ENCODE measurements around the gene ANXA11. TPM values are rescaled to one million over a fixed set of nuclear protein-coding genes. Genes with fewer than 3 reads are reported as not detected.
A peak's percentile ranks its signal among the peaks of the same experiment; 100 is the strongest.
"Not testable (repeated sequence)": the region's sequence is repeated elsewhere in the genome, so short reads cannot be mapped to it uniquely, and the experiment has no call there.

ANXA11 gene
- total RNA-seq, 1 donor from 2014 or later: 122 TPM

- peaks cover 3% of the 10 kb centered on the region for H4K20me1 ChIP-seq (ENCODE audit: insufficient read depth, low read length)
- H3K4me1 ChIP-seq (ENCODE audit: insufficient read depth, low read length): peaks cover 8% of the 10 kb centered on the region
- no peak overlapping the region for H3K27ac Mint-ChIP-seq (ENCODE audit: unreplicated experiment)
- no peak overlapping the region for H3K27ac ChIP-seq (ENCODE audit: low read depth, low read length)
- no peak overlapping the region for H3K4me3 ChIP-seq (ENCODE audit: insufficient read depth, low read depth, low read length)
- H3K4me1 Mint-ChIP-seq (ENCODE audit: low read depth, unreplicated experiment): peaks cover 8% of the 10 kb centered on the region
- no peak overlapping the region for H3K4me3 Mint-ChIP-seq (ENCODE audit: unreplicated experiment)
- H3K9me3 ChIP-seq (ENCODE audit: insufficient read depth, low read depth, low read length): no peaks in the 10 kb centered on the region
- no peak for FAIRE-seq
- peaks cover 10% of the 10 kb centered on the region for H3K36me3 Mint-ChIP-seq (ENCODE audit: low read depth, unreplicated experiment)
- H3K79me2 ChIP-seq (ENCODE audit: insufficient read depth, low read length): no peaks in the 10 kb centered on the region
- no peak for DNase-seq (ENCODE audit: low read depth)
- no peaks in the 10 kb centered on the region for H3K27me3 ChIP-seq (ENCODE audit: insufficient read depth, low read length)
- peaks cover 2% of the 10 kb centered on the region for H3K36me3 ChIP-seq (ENCODE audit: insufficient read depth, low read length)
- H3K4me2 ChIP-seq (ENCODE audit: low read length): no peak overlapping the region
- H2AFZ ChIP-seq (ENCODE audit: low read depth, low read length): no peak overlapping the region
- H3K9me3 Mint-ChIP-seq (ENCODE audit: unreplicated experiment): no peaks in the 10 kb centered on the region
- TF ChIP-seq CTCF (IDR thresholded peaks at IDR 0.05; ENCODE audit: insufficient read depth, low read depth, low read length) (no peak), EZH2 (IDR thresholded peaks at IDR 0.05; ENCODE audit: insufficient read depth, low read length) (no peak)
- H3K27me3 Mint-ChIP-seq (ENCODE audit: low read depth, unreplicated experiment): no peaks in the 10 kb centered on the region
- no peak overlapping the region for H3K9ac ChIP-seq (ENCODE audit: low read length)
Measured at GRCh38 chr10:80148166-80148805, 57.1 kb downstream of the ANXA11 start.

DNA sequence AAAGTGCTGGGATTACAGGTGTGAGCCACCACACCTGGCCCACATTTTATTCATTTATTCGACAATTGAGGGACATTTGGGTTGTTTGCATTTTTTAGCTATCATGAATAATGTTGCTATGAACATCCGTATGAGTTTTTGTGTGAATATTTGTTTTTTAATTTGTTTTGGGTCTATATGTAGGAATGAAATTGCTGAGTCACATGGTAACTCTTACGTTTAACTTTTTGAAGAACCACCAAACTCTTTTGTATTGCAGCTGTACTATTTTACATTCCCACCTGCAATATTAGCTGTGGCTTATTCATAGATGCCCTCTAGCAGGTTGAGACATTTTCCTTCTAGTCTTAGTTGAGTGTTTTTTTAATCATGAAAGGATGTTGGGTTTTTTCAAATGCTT is 58.4 kb downstream of the ANXA11 start:
- TF ChIP-seq CTCF (IDR thresholded peaks at IDR 0.05; ENCODE audit: insufficient read depth, low read depth, low read length) (no peak), EZH2 (IDR thresholded peaks at IDR 0.05; ENCODE audit: insufficient read depth, low read length) (no peak)
- Histone ChIP-seq H4K20me1 (ENCODE audit: insufficient read depth, low read length) (peaks cover 3% of the 10 kb centered on the region), H3K9me3 (ENCODE audit: insufficient read depth, low read depth, low read length) (no peaks in the 10 kb centered on the region), H3K4me3 (ENCODE audit: insufficient read depth, low read depth, low read length) (no peak overlapping the region), H3K4me1 (ENCODE audit: insufficient read depth, low read length) (peaks cover 8% of the 10 kb centered on the region), H3K79me2 (ENCODE audit: insufficient read depth, low read length) (no peaks in the 10 kb centered on the region), H3K36me3 (ENCODE audit: insufficient read depth, low read length) (peaks cover 2% of the 10 kb centered on the region), H2AFZ (ENCODE audit: low read depth, low read length) (no peak overlapping the region), H3K27me3 (ENCODE audit: insufficient read depth, low read length) (no peaks in the 10 kb centered on the region), H3K9ac (ENCODE audit: low read length) (no peak overlapping the region), H3K27ac (ENCODE audit: low read depth, low read length) (no peak overlapping the region), H3K4me2 (ENCODE audit: low read length) (no peak overlapping the region)
- no peak for FAIRE-seq
- H3K27ac Mint-ChIP-seq (ENCODE audit: unreplicated experiment): no peak overlapping the region
- H3K9me3 Mint-ChIP-seq (ENCODE audit: unreplicated experiment): no peaks in the 10 kb centered on the region
- no peak for DNase-seq (ENCODE audit: low read depth)
- no peak overlapping the region for H3K4me3 Mint-ChIP-seq (ENCODE audit: unreplicated experiment)
- H3K36me3 Mint-ChIP-seq (ENCODE audit: low read depth, unreplicated experiment): peaks cover 9% of the 10 kb centered on the region
- peaks cover 8% of the 10 kb centered on the region for H3K4me1 Mint-ChIP-seq (ENCODE audit: low read depth, unreplicated experiment)
- H3K27me3 Mint-ChIP-seq (ENCODE audit: low read depth, unreplicated experiment): peaks cover under 1% of the 10 kb centered on the region

DNA sequence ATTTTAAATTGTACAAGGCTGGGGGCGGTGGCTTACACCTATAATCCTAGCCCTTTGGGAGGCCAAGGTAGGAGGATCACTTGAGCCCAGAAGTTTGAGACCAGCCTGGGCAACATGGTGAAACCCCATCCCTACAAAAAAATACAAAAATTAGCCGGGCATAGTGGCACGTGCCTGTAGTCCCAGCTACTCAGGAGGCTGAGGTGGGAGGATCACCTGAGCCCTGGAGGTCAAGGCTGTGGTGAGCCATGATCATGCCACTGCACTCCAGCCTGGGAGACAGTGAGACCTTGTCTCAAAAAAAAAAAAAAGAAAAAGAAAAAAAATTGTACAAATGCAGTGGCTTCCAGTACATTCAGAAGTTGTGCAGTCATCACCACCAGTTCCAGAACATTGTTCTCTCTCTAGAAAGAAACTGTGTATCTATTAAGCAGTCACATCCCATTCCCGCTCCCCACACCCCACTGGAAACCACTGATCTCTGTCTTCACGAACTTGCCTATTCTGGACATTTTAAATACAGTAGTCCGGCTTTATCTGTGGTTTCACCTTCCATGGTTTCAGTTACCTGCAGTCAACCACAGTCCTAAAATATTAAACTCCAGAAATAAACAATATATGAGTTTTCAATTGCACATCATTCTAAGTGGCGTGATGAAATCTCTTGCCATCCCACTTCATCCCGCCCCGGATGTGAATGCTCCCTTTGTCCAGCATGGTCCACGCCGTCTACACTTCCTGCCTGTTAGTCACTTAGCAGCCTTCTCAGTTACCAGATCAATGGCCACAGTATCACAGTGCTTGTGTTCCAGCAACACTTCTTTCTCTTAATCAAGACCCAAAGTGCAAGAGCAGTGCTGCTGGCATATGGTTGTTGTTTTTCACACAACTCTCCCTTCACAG is 59.7 kb downstream of the ANXA11 start:
- DNase-seq (ENCODE audit: low read depth) (peak; percentile 76), FAIRE-seq (peak; percentile 26)
- not testable (repeated sequence) for H3K36me3 ChIP-seq (ENCODE audit: insufficient read depth, low read length); H3K4me3 ChIP-seq (ENCODE audit: insufficient read depth, low read depth, low read length); H3K36me3 Mint-ChIP-seq (ENCODE audit: low read depth, unreplicated experiment); H3K9ac ChIP-seq (ENCODE audit: low read length); H2AFZ ChIP-seq (ENCODE audit: low read depth, low read length); H3K9me3 ChIP-seq (ENCODE audit: insufficient read depth, low read depth, low read length); H3K79me2 ChIP-seq (ENCODE audit: insufficient read depth, low read length); H3K27me3 ChIP-seq (ENCODE audit: insufficient read depth, low read length); H3K9me3 Mint-ChIP-seq (ENCODE audit: unreplicated experiment); H3K27ac ChIP-seq (ENCODE audit: low read depth, low read length); H4K20me1 ChIP-seq (ENCODE audit: insufficient read depth, low read length); H3K4me1 Mint-ChIP-seq (ENCODE audit: low read depth, unreplicated experiment); H3K4me1 ChIP-seq (ENCODE audit: insufficient read depth, low read length)
- peaks cover 10% of the 10 kb centered on the region for H3K27me3 Mint-ChIP-seq (ENCODE audit: low read depth, unreplicated experiment)
- H3K4me3 Mint-ChIP-seq (ENCODE audit: unreplicated experiment): peak overlapping the region; percentile 36
- H3K4me2 ChIP-seq (ENCODE audit: low read length): peak overlapping the region; percentile 28
- peak overlapping the region; percentile 53 for H3K27ac Mint-ChIP-seq (ENCODE audit: unreplicated experiment)

Data from astrocyte (in vitro differentiated cells and primary cell).